Stomach (tissue), 4 donors: ENCODE measurements around the gene ACSM4.

Experiments used
- EP300 ChIP-seq: sonication (generic); formaldehyde crosslinking; IDR thresholded peaks from one replicate; pipeline ENCODE4 v1.6.1; 2017; ENCODE audit warnings: antibody characterized with exemption
- POLR2A ChIP-seq, 4 donors: fragments of 450-650 bp; IDR thresholded peaks; one replicate each; pipeline ENCODE4 v1.6.1; 2016; ENCODE audit warnings: antibody characterized with exemption in 4 of 4, control low read depth in 2 of 4, mild to moderate bottlenecking in 1 of 4, moderate library complexity in 1 of 4
- POLR2AphosphoS5 ChIP-seq, 3 donors: sonication (generic); formaldehyde crosslinking; IDR thresholded peaks; one replicate each; pipeline ENCODE4 v1.6.1; 2016; ENCODE audit warnings: antibody characterized with exemption in 3 of 3
- TF ChIP-seq, protein P1 (sequence below), 7 experiments: fragments of 450-650 bp in 4 of 7; fragments of 200-600 bp in 3 of 7; sonication (generic) in 3 of 7; IDR thresholded peaks; one replicate each; pipeline ENCODE4 v1.5.1; 2016 to 2019; ENCODE audit warnings: antibody characterized with exemption in 7 of 7, control low read depth in 2 of 7, mild to moderate bottlenecking in 1 of 7

- TF ChIP-seq, protein P1, sequence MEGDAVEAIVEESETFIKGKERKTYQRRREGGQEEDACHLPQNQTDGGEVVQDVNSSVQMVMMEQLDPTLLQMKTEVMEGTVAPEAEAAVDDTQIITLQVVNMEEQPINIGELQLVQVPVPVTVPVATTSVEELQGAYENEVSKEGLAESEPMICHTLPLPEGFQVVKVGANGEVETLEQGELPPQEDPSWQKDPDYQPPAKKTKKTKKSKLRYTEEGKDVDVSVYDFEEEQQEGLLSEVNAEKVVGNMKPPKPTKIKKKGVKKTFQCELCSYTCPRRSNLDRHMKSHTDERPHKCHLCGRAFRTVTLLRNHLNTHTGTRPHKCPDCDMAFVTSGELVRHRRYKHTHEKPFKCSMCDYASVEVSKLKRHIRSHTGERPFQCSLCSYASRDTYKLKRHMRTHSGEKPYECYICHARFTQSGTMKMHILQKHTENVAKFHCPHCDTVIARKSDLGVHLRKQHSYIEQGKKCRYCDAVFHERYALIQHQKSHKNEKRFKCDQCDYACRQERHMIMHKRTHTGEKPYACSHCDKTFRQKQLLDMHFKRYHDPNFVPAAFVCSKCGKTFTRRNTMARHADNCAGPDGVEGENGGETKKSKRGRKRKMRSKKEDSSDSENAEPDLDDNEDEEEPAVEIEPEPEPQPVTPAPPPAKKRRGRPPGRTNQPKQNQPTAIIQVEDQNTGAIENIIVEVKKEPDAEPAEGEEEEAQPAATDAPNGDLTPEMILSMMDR (IDR thresholded peaks at IDR 0.05) = no peak
- TF ChIP-seq EP300 (no peak), POLR2A (IDR thresholded peaks at IDR 0.05) (no peak), POLR2AphosphoS5 (IDR thresholded peaks at IDR 0.05) (no peak)
Measured at GRCh38 chr12:7292300-7292699, 11.6 kb upstream of the ACSM4 start.
